HepG2 (cell line): ENCODE data around the gene NEK5. TPM values are rescaled to one million over a fixed set of nuclear protein-coding genes. Genes with fewer than 3 reads are reported as not detected.
A peak's percentile ranks its signal among the peaks of the same experiment; 100 is the strongest.
"Not testable (repeated sequence)": the region's sequence is repeated elsewhere in the genome, so short reads cannot be mapped to it uniquely, and the experiment has no call there.

Source experiments
- ATAC-seq: fragments of 200-7000 bp; cut with Tn5 transposase; 3 replicates; pipeline ENCODE4 v1.9.1; 2020; ENCODE audit warnings: mild to moderate bottlenecking, moderate library complexity
- BruUV-seq: library from RNA; stranded (reverse); fragments of 400-500 nt; replicated peaks from 2 replicates; lab custom pipeline; 2021; lab: Mats Ljungman, UMichigan
- CTCF ChIA-PET: fragments of 300-600 bp; formaldehyde crosslinking; extraction: SDS; loops from one replicate; lab custom pipeline; 2021; ENCODE audit warnings: low total read pairs, inconsistent platforms, low intra/inter-chr PET ratio; lab: Yijun Ruan, JAX
- POLR2A ChIA-PET: fragments of 350-600 bp; sonication (Branson Sonifier 250); formaldehyde crosslinking; loops from one replicate; lab custom pipeline; 2020; ENCODE audit warnings: antibody characterized with exemption, inconsistent platforms; lab: Yijun Ruan, JAX
- DNase-seq: peaks from one replicate; pipeline ENCODE4 v3.0.0-alpha.2; 2015; ENCODE audit warnings: low spot score
- FAIRE-seq: peaks from 3 replicates; lab custom pipeline; 2011; peaks lifted over from hg19 to GRCh38; lab: Jason Lieb, UNC
- H2AFZ ChIP-seq: one replicate; pipeline ENCODE4 v1.6.1; 2011; ENCODE audit warnings: low read length, inconsistent platforms
- H3K27ac ChIP-seq: fragments of 300-600 bp; 3 replicates; pipeline ENCODE4 v1.8.0; 2011; ENCODE audit warnings: mixed run types, mild to moderate bottlenecking, mixed read lengths, low read length, inconsistent platforms; ENCODE audit not compliant: insufficient read depth; ENCODE audit errors: extremely low read length
- H3K27me3 ChIP-seq, 2 experiments: fragments of 200-600 bp in 1 of 2; 2 replicates in 1 of 2; 3 replicates in 1 of 2; pipeline versions ENCODE4 v1.6.0 to v1.8.0; 2011; ENCODE audit warnings: low read length in 2 of 2, mild to moderate bottlenecking in 2 of 2, moderate library complexity in 2 of 2, inconsistent platforms in 1 of 2; ENCODE audit not compliant: insufficient read depth in 2 of 2, control insufficient read depth in 1 of 2
- H3K36me3 ChIP-seq, 2 experiments: fragments of 200-600 bp in 1 of 2; replicated peaks in 1 of 2; 2 replicates in 1 of 2; 3 replicates in 1 of 2; pipeline versions ENCODE4 v1.5.1 to v1.8.0; 2011; ENCODE audit warnings: low read length in 2 of 2, inconsistent platforms in 1 of 2; ENCODE audit not compliant: insufficient read depth in 2 of 2, control insufficient read depth in 1 of 2
- H3K4me1 ChIP-seq: 2 replicates; pipeline ENCODE4 v1.5.1; 2012; ENCODE audit warnings: low read length, inconsistent platforms; ENCODE audit not compliant: insufficient read depth
- H3K4me2 ChIP-seq: 2 replicates; pipeline ENCODE4 v1.6.0; 2011; ENCODE audit warnings: low read depth, low read length, inconsistent platforms
- H3K4me3 ChIP-seq, 3 experiments: fragments of 200-600 bp in 1 of 3; sonication (generic), shearing (Covaris generic) in 1 of 3; replicated peaks in 1 of 3; 2 replicates each; pipeline ENCODE4 v1.5.1; 2011 to 2016; ENCODE audit warnings: low read length in 3 of 3, inconsistent platforms in 2 of 3, low read depth in 2 of 3, mild to moderate bottlenecking in 2 of 3, control low read depth in 1 of 3, mixed read lengths in 1 of 3; ENCODE audit not compliant: insufficient read depth in 1 of 3
- H3K79me2 ChIP-seq: one replicate; pipeline ENCODE4 v1.6.1; 2011; ENCODE audit warnings: low read length, inconsistent platforms; ENCODE audit not compliant: insufficient read depth
- H3K9ac ChIP-seq: 2 replicates; pipeline ENCODE4 v1.6.0; 2011; ENCODE audit warnings: mild to moderate bottlenecking, low read depth, low read length, inconsistent platforms; ENCODE audit not compliant: insufficient read depth
- H3K9me3 ChIP-seq: 2 replicates; pipeline ENCODE4 v1.5.1; 2012; ENCODE audit warnings: mild to moderate bottlenecking, low read length
- H4K20me1 ChIP-seq: 2 replicates; pipeline ENCODE4 v1.6.0; 2011; ENCODE audit warnings: inconsistent platforms, mild to moderate bottlenecking, low read length, moderate library complexity; ENCODE audit not compliant: insufficient read depth
- KLF11 ChIP-seq: IDR thresholded peaks from 2 replicates; pipeline ENCODE4 v1.6.1; 2016; ENCODE audit warnings: missing compliant biosample characterization
- MAFF ChIP-seq: IDR thresholded peaks from 2 replicates; pipeline ENCODE4 v1.6.1; 2011; ENCODE audit warnings: low read depth, low read length, improper control_type of control experiment
- MAFK ChIP-seq, 2 experiments: IDR thresholded peaks in 1 of 2; conservative IDR thresholded peaks in 1 of 2; 2 replicates each; pipeline ENCODE4 v1.6.1; 2011; ENCODE audit warnings: improper control_type of control experiment in 2 of 2, low read length in 2 of 2
- PHF20 ChIP-seq: sonication (generic); formaldehyde crosslinking; IDR thresholded peaks from 2 replicates; pipeline ENCODE4 v1.5.0; 2020; ENCODE audit warnings: mild to moderate bottlenecking, missing genetic modification reagents
- RFX1 ChIP-seq: fragments of 450-650 bp; IDR thresholded peaks from 2 replicates; pipeline ENCODE4 v1.6.1; 2017
- WGBS: methylation state at CpG from one replicate; pipeline ENCODE4 v1.1.6; 2017; ENCODE audit warnings: low lambda C conversion rate; 5-methylcytosine and 5-hydroxymethylcytosine counted together
- in situ Hi-C: cut with HindIII; loops from 2 replicates; pipeline ENCODE4 v1.10.0; 2017; ENCODE audit warnings: low pct_unique_long_range_greater_than_20kb; ENCODE audit not compliant: extremely low pct_ligation_motif_present
- intact Hi-C: fragments of 100-400 bp; cut with micrococcal nuclease; formaldehyde crosslinking; loops from one replicate; pipeline ENCODE4 v1.10.0; 2022; ENCODE audit not compliant: unreplicated experiment
- polyA plus RNA-seq, 8 experiments: library from polyadenylated mRNA; depleted of rRNA in 3 of 8; stranded (reverse) in 7 of 8; unstranded in 1 of 8; fragments of >200 nt; fragmentation: Illumina TruSeq in 4 of 8; extraction: Trizol in 4 of 8; gene quantifications; 2 replicates each; pipeline versions ENCODE4 v1.2.1 to v1.2.3, GENCODE V29; 2011 to 2016; ENCODE audit warnings: low read depth in 4 of 8, missing spikeins in 1 of 8, mixed read lengths in 1 of 8; ENCODE audit not compliant: insufficient read depth in 1 of 8
- total RNA-seq, 5 experiments: library from RNA; depleted of rRNA; stranded (reverse); fragments of >200 nt; fragmentation: Illumina TruSeq; extraction: Trizol; gene quantifications; 2 replicates each; pipeline ENCODE4 v1.2.3, GENCODE V29; 2016; ENCODE audit warnings: low read depth in 1 of 5
- TF ChIP-seq, protein P1 (sequence below): IDR thresholded peaks from 2 replicates; pipeline ENCODE4 v1.6.1; 2016; ENCODE audit warnings: low read depth, control low read depth
- TF ChIP-seq, protein P2 (sequence below): sonication (generic); formaldehyde crosslinking; IDR thresholded peaks from 2 replicates; pipeline ENCODE4 v1.9.0; 2021; ENCODE audit warnings: missing genetic modification reagents, borderline replicate concordance

Gene NEK5
- total and polyA plus RNA-seq, 2 of the 13 experiments (the other 11 are each of a cell fraction or from before 2014, with no cell fraction given): 0.12 to 0.22 TPM

DNA sequence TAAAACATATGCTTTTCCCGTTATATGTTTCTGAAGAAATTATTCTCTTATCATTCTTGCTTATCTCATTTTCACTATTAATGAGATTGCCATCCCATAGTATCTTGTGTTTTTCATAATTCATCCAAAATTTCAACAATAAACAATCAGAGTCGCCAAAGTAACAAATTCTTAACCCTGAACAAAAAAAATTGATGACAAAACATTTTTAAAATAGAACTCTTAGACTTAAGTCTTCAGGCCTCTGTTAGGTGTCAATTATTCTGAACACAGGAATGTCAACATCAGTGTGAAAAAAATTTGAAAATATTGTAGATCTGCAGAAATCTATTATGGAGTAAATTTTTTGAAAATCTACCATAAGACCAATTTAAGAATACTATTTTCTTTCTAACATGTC, 37.4 kb downstream of the NEK5 start:
- no peak overlapping the region for H3K4me2 ChIP-seq
- no peak for FAIRE-seq

DNA sequence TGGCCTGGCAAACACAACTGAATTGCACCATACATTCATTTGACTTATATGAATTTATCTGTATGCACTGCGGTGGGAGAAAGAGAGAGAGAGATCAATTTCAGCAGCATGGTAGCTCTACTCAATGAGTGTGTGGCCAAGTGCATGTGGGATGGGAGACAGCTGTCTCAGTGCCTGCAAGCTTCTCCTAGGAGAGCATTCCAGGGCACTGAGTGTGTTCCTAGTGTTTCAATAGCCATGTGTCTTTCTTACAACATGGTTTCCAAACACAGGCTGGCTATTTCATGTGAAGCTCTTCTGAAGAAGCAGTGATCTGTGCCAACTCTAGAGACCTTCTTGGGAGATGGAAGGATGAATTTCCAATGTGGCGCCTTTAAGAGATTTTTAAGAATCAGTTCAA, 43.5 kb downstream of the NEK5 start:
- H3K9me3 ChIP-seq: no peaks in the 10 kb centered on the region
- ATAC-seq (no peak), DNase-seq (no peak), FAIRE-seq (no peak)
- H3K36me3 ChIP-seq: no peaks in the 10 kb centered on the region
- no TSS peak for BruUV-seq
- no peak overlapping the region for H3K4me3 ChIP-seq
- H3K79me2 ChIP-seq: no peaks in the 10 kb centered on the region
- no peaks in the 10 kb centered on the region for H3K27me3 ChIP-seq
- ChIA-PET CTCF (no interaction called here), POLR2A (no interaction called here)
- H3K9ac ChIP-seq: no peak overlapping the region
- no peaks in the 10 kb centered on the region for H4K20me1 ChIP-seq
- H3K4me1 ChIP-seq: peaks cover 33% of the 10 kb centered on the region
- intact Hi-C loops (no loop called here), in situ Hi-C loops (no loop called here)
- TF ChIP-seq, protein P1, sequence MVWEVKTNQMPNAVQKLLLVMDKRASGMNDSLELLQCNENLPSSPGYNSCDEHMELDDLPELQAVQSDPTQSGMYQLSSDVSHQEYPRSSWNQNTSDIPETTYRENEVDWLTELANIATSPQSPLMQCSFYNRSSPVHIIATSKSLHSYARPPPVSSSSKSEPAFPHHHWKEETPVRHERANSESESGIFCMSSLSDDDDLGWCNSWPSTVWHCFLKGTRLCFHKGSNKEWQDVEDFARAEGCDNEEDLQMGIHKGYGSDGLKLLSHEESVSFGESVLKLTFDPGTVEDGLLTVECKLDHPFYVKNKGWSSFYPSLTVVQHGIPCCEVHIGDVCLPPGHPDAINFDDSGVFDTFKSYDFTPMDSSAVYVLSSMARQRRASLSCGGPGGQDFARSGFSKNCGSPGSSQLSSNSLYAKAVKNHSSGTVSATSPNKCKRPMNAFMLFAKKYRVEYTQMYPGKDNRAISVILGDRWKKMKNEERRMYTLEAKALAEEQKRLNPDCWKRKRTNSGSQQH (CRISPR knock-in tag): no peak
- TF ChIP-seq, protein P2, sequence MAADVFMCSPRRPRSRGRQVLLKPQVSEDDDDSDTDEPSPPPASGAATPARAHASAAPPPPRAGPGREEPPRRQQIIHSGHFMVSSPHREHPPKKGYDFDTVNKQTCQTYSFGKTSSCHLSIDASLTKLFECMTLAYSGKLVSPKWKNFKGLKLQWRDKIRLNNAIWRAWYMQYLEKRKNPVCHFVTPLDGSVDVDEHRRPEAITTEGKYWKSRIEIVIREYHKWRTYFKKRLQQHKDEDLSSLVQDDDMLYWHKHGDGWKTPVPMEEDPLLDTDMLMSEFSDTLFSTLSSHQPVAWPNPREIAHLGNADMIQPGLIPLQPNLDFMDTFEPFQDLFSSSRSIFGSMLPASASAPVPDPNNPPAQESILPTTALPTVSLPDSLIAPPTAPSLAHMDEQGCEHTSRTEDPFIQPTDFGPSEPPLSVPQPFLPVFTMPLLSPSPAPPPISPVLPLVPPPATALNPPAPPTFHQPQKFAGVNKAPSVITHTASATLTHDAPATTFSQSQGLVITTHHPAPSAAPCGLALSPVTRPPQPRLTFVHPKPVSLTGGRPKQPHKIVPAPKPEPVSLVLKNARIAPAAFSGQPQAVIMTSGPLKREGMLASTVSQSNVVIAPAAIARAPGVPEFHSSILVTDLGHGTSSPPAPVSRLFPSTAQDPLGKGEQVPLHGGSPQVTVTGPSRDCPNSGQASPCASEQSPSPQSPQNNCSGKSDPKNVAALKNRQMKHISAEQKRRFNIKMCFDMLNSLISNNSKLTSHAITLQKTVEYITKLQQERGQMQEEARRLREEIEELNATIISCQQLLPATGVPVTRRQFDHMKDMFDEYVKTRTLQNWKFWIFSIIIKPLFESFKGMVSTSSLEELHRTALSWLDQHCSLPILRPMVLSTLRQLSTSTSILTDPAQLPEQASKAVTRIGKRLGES (CRISPR knock-in tag): no peak
- TF ChIP-seq PHF20 (CRISPR knock-in tag): no peak
- TF ChIP-seq RFX1: no peak
- H3K27ac ChIP-seq: no peak overlapping the region
- H3K4me2 ChIP-seq: no peak overlapping the region
- no peak overlapping the region for H2AFZ ChIP-seq
- 100% methylated on average over 2 of the region's 2 CpGs for WGBS

More for the DNA sequence above, 37.4 kb downstream of the NEK5 start:
- Histone ChIP-seq H3K9ac (no peak overlapping the region), H3K4me3 (no peak overlapping the region), H3K79me2 (no peaks in the 10 kb centered on the region), H4K20me1 (no peaks in the 10 kb centered on the region), H3K9me3 (no peaks in the 10 kb centered on the region), H3K36me3 (no peaks in the 10 kb centered on the region), H3K27me3 (no peaks in the 10 kb centered on the region), H3K27ac (no peak overlapping the region), H2AFZ (no peak overlapping the region), H3K4me1 (peaks cover 31% of the 10 kb centered on the region)
- BruUV-seq: no TSS peak
- peak; percentile 18 to 66; a peak in 2 of 4 replicates for TF ChIP-seq MAFK (conservative IDR thresholded peaks at IDR 0.05 in 1 of 2, IDR thresholded peaks at IDR 0.05 in 1 of 2; ENCODE audit: low read length in 2 of 2)
- no peak for TF ChIP-seq KLF11 (CRISPR knock-in tag)
- TF ChIP-seq MAFF: peak; percentile 31; the same call in 1 of the 2 replicates
- POLR2A ChIA-PET: no interaction called here
- WGBS: 62% methylated on average over 2 of the region's 2 CpGs
- CTCF ChIA-PET: no interaction called here
- in situ Hi-C loops (no loop called here), intact Hi-C loops (no loop called here)
- no peak for DNase-seq
- no peak for ATAC-seq

DNA sequence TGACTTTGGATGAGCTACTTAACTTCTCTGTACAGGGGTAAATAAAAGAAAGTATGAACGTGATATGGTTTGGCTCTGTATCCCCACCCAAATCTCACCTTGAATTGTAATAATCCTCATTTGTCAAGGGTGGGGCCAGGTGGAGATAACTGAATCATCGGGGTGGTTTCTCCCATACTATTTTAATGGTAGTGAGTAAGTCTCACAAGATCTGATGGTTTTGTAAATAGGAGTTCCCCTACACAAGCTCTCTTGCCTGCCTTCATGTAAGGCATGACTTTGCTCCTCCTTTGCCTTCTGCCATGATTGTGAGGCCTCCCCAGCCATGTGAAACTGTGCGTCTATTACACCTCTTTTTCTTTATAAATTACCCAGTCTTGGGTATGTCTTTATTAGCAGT, 43.9 kb downstream of the NEK5 start:
- H3K9me3 ChIP-seq, H3K79me2 ChIP-seq, H3K9ac ChIP-seq, H3K36me3 ChIP-seq, POLR2A ChIA-PET, BruUV-seq, H2AFZ ChIP-seq, DNase-seq, intact Hi-C loops, in situ Hi-C loops, H3K4me2 ChIP-seq, H3K27me3 ChIP-seq, ATAC-seq, H3K4me3 ChIP-seq, H3K27ac ChIP-seq, H4K20me1 ChIP-seq, FAIRE-seq, CTCF ChIA-PET: not testable (repeated sequence)
- H3K4me1 ChIP-seq: peaks cover 33% of the 10 kb centered on the region
- 92% methylated on average over 3 of the region's 3 CpGs for WGBS
